Measurements from ENCODE around the gene COL6A3.

COL6A3 gene

GRCh38 chr2:237406371-237406895 is 7.5 kb downstream of the COL6A3 start:
- no peaks in the 10 kb centered on the region for H3K36me3 ChIP-seq (ENCODE audit: low read depth)
- no peak for DNase-seq (ENCODE audit: low spot score)

GRCh38 chr2:237405605-237406004 is 8.4 kb downstream of the COL6A3 start:
- no peak for TF ChIP-seq CTCF (IDR thresholded peaks at IDR 0.05; ENCODE audit: poor library complexity, severe bottlenecking)
- ATAC-seq (ENCODE audit: low read depth) (no peak), DNase-seq (ENCODE audit: low spot score) (no peak)
- Histone ChIP-seq H3K27me3 (ENCODE audit: insufficient read depth, poor library complexity, severe bottlenecking) (no peaks in the 10 kb centered on the region), H3K36me3 (ENCODE audit: low read depth) (no peaks in the 10 kb centered on the region), H3K4me1 (ENCODE audit: insufficient read depth, poor library complexity, severe bottlenecking) (no peaks in the 10 kb centered on the region), H3K27ac (ENCODE audit: poor library complexity, severe bottlenecking) (no peak overlapping the region), H3K9me3 (ENCODE audit: severe bottlenecking) (no peaks in the 10 kb centered on the region), H3K4me3 (ENCODE audit: severe bottlenecking) (no peak overlapping the region)

More at GRCh38 chr2:237406371-237406895, 7.5 kb downstream of the COL6A3 start:
- no peaks in the 10 kb centered on the region for H3K9me3 ChIP-seq (ENCODE audit: severe bottlenecking)
- no peaks in the 10 kb centered on the region for H3K27me3 ChIP-seq (ENCODE audit: insufficient read depth, poor library complexity, severe bottlenecking)
- H3K27ac ChIP-seq (ENCODE audit: poor library complexity, severe bottlenecking) = no peak overlapping the region
- H3K4me1 ChIP-seq (ENCODE audit: insufficient read depth, poor library complexity, severe bottlenecking) = no peaks in the 10 kb centered on the region
- no peak for ATAC-seq (ENCODE audit: low read depth)
- no peak for TF ChIP-seq CTCF (IDR thresholded peaks at IDR 0.05; ENCODE audit: poor library complexity, severe bottlenecking)
- no peak overlapping the region for H3K4me3 ChIP-seq (ENCODE audit: severe bottlenecking)

- H3K4me3 ChIP-seq (ENCODE audit: severe bottlenecking) = no peak overlapping the region
- no peaks in the 10 kb centered on the region for H3K4me1 ChIP-seq (ENCODE audit: insufficient read depth, poor library complexity, severe bottlenecking)
- no peaks in the 10 kb centered on the region for H3K36me3 ChIP-seq (ENCODE audit: low read depth)
- H3K9me3 ChIP-seq (ENCODE audit: severe bottlenecking) = no peaks in the 10 kb centered on the region
- no peak overlapping the region for H3K27ac ChIP-seq (ENCODE audit: poor library complexity, severe bottlenecking)
- DNase-seq (ENCODE audit: low spot score) (no peak), ATAC-seq (ENCODE audit: low read depth) (no peak)
- no peaks in the 10 kb centered on the region for H3K27me3 ChIP-seq (ENCODE audit: insufficient read depth, poor library complexity, severe bottlenecking)
- TF ChIP-seq CTCF (IDR thresholded peaks at IDR 0.05; ENCODE audit: poor library complexity, severe bottlenecking) = no peak
These were observed 8.9 kb downstream of the COL6A3 start for GRCh38 chr2:237405006-237405559.

- Histone ChIP-seq H3K27me3 (ENCODE audit: insufficient read depth, poor library complexity, severe bottlenecking) (no peaks in the 10 kb centered on the region), H3K27ac (ENCODE audit: poor library complexity, severe bottlenecking) (no peak overlapping the region), H3K4me3 (ENCODE audit: severe bottlenecking) (no peak overlapping the region), H3K36me3 (ENCODE audit: low read depth) (no peaks in the 10 kb centered on the region), H3K9me3 (ENCODE audit: severe bottlenecking) (no peaks in the 10 kb centered on the region), H3K4me1 (ENCODE audit: insufficient read depth, poor library complexity, severe bottlenecking) (no peaks in the 10 kb centered on the region)
- no peak for ATAC-seq (ENCODE audit: low read depth)
- no peak for DNase-seq (ENCODE audit: low spot score)
- no peak for TF ChIP-seq CTCF (IDR thresholded peaks at IDR 0.05; ENCODE audit: poor library complexity, severe bottlenecking)
These were observed 9.6 kb downstream of the COL6A3 start for GRCh38 chr2:237404413-237404812.
